NCI-H2171 treated with DMSO at 0.1 percent for 48 hours (cell line): Measurements from ENCODE around the gene C5.
"Not testable (repeated sequence)": the region's sequence is repeated elsewhere in the genome, so short reads cannot be mapped to it uniquely, and the experiment has no call there.

ENCODE experiments used
- DNase-seq: peaks from one replicate; lab custom pipeline; 2025; lab: John Stamatoyannopoulos, UW

C5 gene

DNA sequence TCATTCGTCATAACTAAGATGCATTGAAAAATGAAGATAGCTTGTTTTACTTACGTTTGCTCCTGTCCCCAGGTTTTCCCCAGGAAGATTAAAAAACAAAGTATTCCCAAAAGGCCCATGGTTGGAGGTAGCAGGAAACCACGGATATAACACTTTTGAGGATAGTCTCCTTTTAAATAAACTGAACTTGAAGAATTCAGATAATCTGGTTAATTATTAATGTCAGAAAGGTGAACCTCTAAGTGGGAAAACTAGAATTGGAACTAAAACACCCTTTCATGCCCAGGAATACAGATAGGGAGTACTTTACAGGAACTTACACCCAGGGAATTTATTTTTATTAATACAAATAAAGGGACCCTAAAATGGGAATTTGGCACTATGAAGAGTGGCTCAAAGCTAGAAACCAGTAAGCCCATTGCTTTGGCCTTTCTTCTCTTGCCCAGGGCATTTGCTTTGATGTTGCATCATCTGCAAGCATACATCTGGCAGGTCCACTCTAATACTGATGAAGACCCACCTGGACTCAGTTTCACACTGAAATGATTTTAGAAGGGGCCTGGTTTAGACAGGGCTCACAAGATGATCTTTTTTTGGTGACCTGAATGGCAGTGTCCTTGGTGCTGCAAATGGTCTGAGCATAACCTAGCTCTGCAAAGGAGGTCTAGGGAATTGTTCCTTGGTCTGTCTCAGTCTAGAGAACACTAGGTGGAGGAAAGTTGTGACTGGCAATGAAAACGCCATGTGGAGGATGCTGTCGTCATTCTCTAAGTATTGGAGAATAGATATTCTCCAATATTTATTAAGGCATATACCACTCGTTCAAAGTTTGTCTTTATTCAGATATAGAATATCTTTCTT is at the start of gene C5:
C5 (minus strand) TSS at position 148 of the 861 bp plus-strand sequence; CDS start at position 119, 29 bp downstream.
- no peak for DNase-seq

- DNase-seq, result peak; percentile 18
Observed at GRCh38 chr9:121098567-121099198, 48.6 kb upstream of the C5 start.

DNA sequence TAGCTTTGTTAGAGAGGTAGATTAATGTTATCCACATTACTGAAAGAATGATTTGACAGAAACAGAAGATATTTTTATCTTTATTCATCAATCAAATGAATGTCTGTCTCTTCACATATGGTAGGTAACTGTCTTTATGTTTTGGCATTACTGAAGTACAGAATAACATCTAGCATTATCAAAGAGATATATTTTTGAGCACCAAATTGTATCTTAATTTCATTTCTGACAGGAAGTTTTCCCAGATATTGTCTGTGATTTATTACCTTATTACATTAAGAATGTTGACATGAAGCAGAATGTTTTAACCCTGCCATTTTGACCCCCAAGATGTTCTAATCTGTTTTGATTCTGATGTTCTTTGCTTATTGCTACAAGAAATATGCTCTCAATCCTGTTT is 45.0 kb upstream of the C5 start:
- DNase-seq, result no peak

- not testable (repeated sequence) for DNase-seq
Observed at GRCh38 chr9:121090743-121091142, 40.7 kb upstream of the C5 start.

- DNase-seq, result no peak
Observed at GRCh38 chr9:121088576-121088975, 38.5 kb upstream of the C5 start.

- no peak for DNase-seq
Observed at GRCh38 chr9:121085661-121086060, 35.6 kb upstream of the C5 start.

- no peak for DNase-seq
Observed at GRCh38 chr9:121082075-121082474, 32.0 kb upstream of the C5 start.

GRCh38 chr9:121075251-121076036 is 25.4 kb upstream of the C5 start:
- DNase-seq, result peak; percentile 66

DNA sequence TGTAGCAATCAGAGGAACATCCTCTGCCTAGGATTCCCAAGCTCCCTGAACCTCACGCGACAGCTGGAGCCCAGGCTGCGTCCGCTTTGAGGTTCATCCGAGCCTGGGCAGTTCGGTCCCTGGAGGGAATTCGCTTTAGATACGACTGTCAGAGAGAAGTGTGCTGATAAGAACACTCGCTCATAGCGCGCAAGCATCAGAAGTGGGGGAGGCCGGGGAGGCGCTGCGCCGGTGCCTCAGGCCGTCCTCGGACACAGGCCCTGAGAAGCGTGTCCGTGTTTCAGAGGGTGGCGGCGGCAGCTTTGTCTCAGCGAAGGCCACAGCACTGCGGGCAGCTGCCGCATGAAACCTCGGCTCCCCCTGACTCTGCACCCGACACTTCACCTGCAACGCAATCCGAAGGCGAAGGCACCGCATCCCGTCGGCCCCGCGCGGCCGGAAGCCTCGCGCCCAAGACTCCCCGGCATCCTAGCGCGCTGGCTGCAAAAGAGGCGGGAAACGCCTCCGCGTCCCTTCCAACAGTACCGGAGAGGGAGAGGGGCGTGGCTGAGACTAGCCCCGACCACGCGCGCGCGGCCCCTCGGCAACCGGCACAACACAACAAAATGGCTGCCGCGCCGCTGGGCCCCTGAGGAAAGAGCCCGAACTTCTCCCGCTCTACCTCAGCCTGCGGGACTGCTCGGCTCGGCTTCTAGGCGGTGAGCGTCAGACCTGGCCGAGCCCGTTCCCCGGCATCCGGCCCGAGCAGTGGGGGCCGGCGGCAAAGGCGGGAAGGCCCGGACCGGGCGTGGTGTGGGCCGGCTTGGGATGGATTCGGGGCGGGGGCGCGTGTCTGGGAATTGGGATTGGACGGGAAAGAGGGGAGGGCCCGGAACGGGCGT is 24.5 kb upstream of the C5 start, which contains the start of gene CNTRL:
CNTRL (plus strand) TSS at position 586 of the 881 bp plus-strand sequence. CDS start 13,372 bp downstream, outside the sequence.
- DNase-seq, result peak; percentile 91

GRCh38 chr9:121073038-121073437 is 23.0 kb upstream of the C5 start:
- no peak for DNase-seq

- no peak for DNase-seq
Observed at GRCh38 chr9:121071756-121072421, 21.8 kb upstream of the C5 start.

DNA sequence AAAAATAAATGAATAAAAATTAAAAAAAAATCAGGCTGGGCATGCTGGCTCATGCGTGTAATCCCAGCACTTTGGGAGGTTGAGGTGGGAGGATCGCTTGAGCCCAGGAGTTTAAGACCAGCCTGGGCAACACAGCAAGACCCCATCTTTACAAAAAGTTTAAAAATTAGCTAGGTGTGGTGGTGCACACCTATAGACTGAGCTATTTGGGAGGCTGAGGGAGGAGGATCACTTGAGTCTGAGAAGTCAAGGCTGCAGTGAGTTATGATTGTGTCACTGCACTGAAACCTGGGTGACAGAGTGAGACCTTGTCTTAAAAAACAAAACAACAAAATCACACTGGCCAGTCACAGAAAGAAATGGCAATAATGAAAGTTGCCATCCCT is 21.3 kb upstream of the C5 start:
- DNase-seq, result no peak

GRCh38 chr9:121069396-121069795 is 19.3 kb upstream of the C5 start:
- DNase-seq, result no peak

DNA sequence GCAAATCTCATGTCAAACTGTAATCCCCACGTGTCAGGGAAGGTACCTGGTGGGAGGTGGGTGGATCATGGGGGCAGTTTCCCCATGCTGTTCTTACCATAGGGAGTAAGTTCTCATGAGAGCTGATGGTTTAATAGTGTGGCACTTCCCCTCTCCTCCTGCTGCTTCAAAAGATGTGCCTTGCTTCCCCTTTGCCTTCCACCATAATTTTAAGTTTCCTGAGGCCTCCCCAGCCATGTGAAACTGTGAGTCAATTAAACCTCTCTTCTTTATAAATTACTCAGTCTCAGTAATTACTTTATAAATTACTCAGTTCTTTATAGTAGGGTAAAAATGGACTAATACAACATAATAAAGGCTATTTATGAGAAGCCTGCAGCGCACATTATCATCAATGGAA is 17.6 kb upstream of the C5 start:
- no peak for DNase-seq

DNA sequence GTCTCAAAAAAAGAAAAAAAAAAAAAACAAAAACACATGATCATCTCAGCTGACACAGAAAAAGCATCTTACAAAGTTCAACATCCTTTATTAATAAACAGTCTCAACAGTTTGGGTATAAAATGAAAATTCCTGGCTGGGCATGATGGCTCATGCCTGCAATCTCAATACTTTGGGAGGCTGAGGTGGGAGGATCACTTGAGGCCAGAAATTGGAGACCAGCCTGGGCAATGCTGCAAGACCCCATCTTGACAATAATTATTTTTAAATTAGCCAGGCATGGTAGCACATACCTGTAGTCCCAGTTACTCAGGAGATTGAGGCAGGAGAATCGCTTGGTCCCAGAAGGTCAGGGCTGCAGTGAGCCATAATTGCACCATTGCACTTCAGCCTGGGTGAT is 16.8 kb upstream of the C5 start:
- DNase-seq, result no peak

- peak; percentile 84 for DNase-seq
Observed at GRCh38 chr9:121059998-121060636, 10.0 kb upstream of the C5 start.

GRCh38 chr9:121059513-121059912 is 9.4 kb upstream of the C5 start:
- DNase-seq, result no peak

DNA sequence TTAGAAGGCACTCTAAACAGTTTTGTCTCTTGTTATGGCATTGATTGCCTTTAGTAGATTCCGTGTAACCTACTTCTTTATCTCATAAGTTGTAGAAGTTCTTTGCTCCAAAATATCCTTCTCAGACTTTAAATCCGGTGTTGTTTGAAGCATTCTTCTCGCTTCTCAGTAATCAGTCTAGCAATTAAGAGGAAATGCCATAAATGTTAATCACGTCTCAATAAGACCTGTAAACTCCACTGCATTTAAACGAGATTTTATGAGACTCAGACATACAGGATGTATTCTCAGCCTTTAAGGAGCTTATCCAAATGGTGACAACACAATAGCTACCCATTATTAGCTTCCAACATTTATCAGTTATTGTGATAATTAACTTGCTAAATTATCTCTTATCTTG is 7.7 kb upstream of the C5 start:
- DNase-seq, result no peak

DNA sequence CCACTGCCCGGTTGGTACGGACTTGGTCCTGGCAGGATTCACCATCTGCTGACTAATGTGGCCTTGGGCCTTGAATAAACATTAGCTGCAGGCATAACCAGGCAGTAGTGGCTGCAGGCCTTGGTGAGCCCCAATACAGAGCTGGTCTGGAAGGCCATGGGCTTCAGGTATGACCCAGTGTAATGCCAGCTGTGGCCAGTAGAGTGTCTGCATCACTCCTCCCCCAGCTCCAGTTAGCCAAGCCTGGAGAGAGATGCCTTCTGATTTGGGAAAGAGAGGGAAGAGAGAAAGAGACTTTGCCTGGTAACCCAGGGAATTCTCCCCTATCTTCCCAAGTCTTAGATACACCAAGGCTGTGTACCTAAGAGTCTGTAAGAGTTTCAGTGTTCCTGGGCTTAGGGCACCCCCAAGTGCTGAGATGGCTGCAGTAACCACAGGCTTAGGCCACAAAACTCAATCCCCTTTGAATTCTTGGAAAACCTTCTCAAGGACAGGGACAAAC is 5.6 kb upstream of the C5 start:
- no peak for DNase-seq

GRCh38 chr9:121053544-121053943 is 3.5 kb upstream of the C5 start:
- no peak for DNase-seq
